HepG2 (cell line): Measurements from ENCODE around the gene AMHR2. TPM values are rescaled to one million over a fixed set of nuclear protein-coding genes. Genes with fewer than 3 reads are reported as not detected.

Experiments used
- AGO1 ChIP-seq: fragments of 200-400 bp; formaldehyde crosslinking; IDR thresholded peaks from 2 replicates; pipeline ENCODE4 v1.6.1; 2017; ENCODE audit warnings: mild to moderate bottlenecking, low read depth, low read length, moderate library complexity; ENCODE audit not compliant: poor library complexity, severe bottlenecking
- ARID3A ChIP-seq: IDR thresholded peaks from 2 replicates; pipeline ENCODE4 v1.6.1; 2012; ENCODE audit warnings: low read depth, low read length, improper control_type of control experiment
- ATAD3A ChIP-seq: sonication (generic); formaldehyde crosslinking; IDR thresholded peaks from 2 replicates; pipeline ENCODE4 v1.4.0; 2020; ENCODE audit warnings: missing genetic modification reagents
- HMGXB4 ChIP-seq, 2 experiments: sonication (generic) in 1 of 2; formaldehyde crosslinking in 1 of 2; IDR thresholded peaks; 2 replicates each; pipeline versions ENCODE4 v1.4.0 to v1.6.1; 2018 to 2020; ENCODE audit warnings: missing genetic modification reagents in 2 of 2, borderline replicate concordance in 1 of 2, low read depth in 1 of 2, mild to moderate bottlenecking in 1 of 2, missing biosample characterization in 1 of 2
- HNRNPK ChIP-seq: fragments of 200-400 bp; formaldehyde crosslinking; IDR thresholded peaks from 2 replicates; pipeline ENCODE4 v1.6.1; 2018; ENCODE audit warnings: low read length, low read depth, moderate library complexity, mild to moderate bottlenecking; ENCODE audit not compliant: poor library complexity, severe bottlenecking
- NFE2 ChIP-seq: sonication (generic); formaldehyde crosslinking; IDR thresholded peaks from 2 replicates; pipeline ENCODE4 v1.4.0; 2020; ENCODE audit warnings: missing genetic modification reagents
- NFKBIZ ChIP-seq: IDR thresholded peaks from 2 replicates; pipeline ENCODE4 v1.6.1; 2018; ENCODE audit warnings: missing genetic modification reagents, missing compliant biosample characterization
- PTBP1 ChIP-seq: fragments of 200-400 bp; formaldehyde crosslinking; IDR thresholded peaks from 2 replicates; pipeline ENCODE4 v1.6.1; 2018; ENCODE audit warnings: low read length, low read depth; ENCODE audit not compliant: poor library complexity, severe bottlenecking
- REXO4 ChIP-seq: sonication (generic); formaldehyde crosslinking; IDR thresholded peaks from 2 replicates; pipeline ENCODE4 v1.8.0; 2022; ENCODE audit warnings: missing genetic modification reagents, mild to moderate bottlenecking, borderline replicate concordance
- RNF2 ChIP-seq: fragments of 450-650 bp; conservative IDR thresholded peaks from 2 replicates; pipeline ENCODE4 v1.6.1; 2016; ENCODE audit warnings: low read depth
- ZMYM3 ChIP-seq: sonication (generic); formaldehyde crosslinking; IDR thresholded peaks from 2 replicates; pipeline ENCODE4 v1.5.1; 2020; ENCODE audit warnings: mild to moderate bottlenecking, missing genetic modification reagents
- ZNF12 ChIP-seq: sonication (generic); formaldehyde crosslinking; IDR thresholded peaks from 2 replicates; pipeline ENCODE4 v1.5.0; 2020; ENCODE audit warnings: missing genetic modification reagents
- ZNF17 ChIP-seq: sonication (generic); formaldehyde crosslinking; IDR thresholded peaks from 2 replicates; pipeline ENCODE4 v1.5.0; 2020; ENCODE audit warnings: mild to moderate bottlenecking, missing genetic modification reagents
- ZNF275 ChIP-seq: sonication (generic); formaldehyde crosslinking; IDR thresholded peaks from 2 replicates; pipeline ENCODE4 v1.8.0; 2022; ENCODE audit warnings: missing genetic modification reagents, mild to moderate bottlenecking, inconsistent platforms, borderline replicate concordance
- ZNF503 ChIP-seq: sonication (generic); formaldehyde crosslinking; IDR thresholded peaks from 2 replicates; pipeline ENCODE4 v1.4.0; 2020; ENCODE audit warnings: missing genetic modification reagents
- ZNF589 ChIP-seq: sonication (generic); formaldehyde crosslinking; conservative IDR thresholded peaks from 2 replicates; pipeline ENCODE4 v1.8.0; 2022; ENCODE audit warnings: mild to moderate bottlenecking, moderate library complexity, missing genetic modification reagents
- polyA plus RNA-seq, 8 experiments: library from polyadenylated mRNA; depleted of rRNA in 3 of 8; stranded (reverse) in 7 of 8; unstranded in 1 of 8; fragments of >200 nt; fragmentation: Illumina TruSeq in 4 of 8; extraction: Trizol in 4 of 8; gene quantifications; 2 replicates each; pipeline versions ENCODE4 v1.2.1 to v1.2.3, GENCODE V29; 2011 to 2016; ENCODE audit warnings: low read depth in 4 of 8, missing spikeins in 1 of 8, mixed read lengths in 1 of 8; ENCODE audit not compliant: insufficient read depth in 1 of 8
- total RNA-seq, 5 experiments: library from RNA; depleted of rRNA; stranded (reverse); fragments of >200 nt; fragmentation: Illumina TruSeq; extraction: Trizol; gene quantifications; 2 replicates each; pipeline ENCODE4 v1.2.3, GENCODE V29; 2016; ENCODE audit warnings: low read depth in 1 of 5
- TF ChIP-seq, protein P1 (sequence below): sonication (generic); formaldehyde crosslinking; IDR thresholded peaks from 2 replicates; pipeline ENCODE4 v1.4.0; 2020; ENCODE audit warnings: missing genetic modification reagents

Gene AMHR2
- total and polyA plus RNA-seq, 2 of the 13 experiments (the other 11 are each of a cell fraction or from before 2014, with no cell fraction given): 0.24 to 0.58 TPM

GRCh38 chr12:53451661-53452158 is 28.1 kb downstream of the AMHR2 start, which contains the start of gene PCBP2 (continued):
- no peak for TF ChIP-seq AGO1
- TF ChIP-seq ZNF503 (CRISPR knock-in tag): peak; percentile 39; the same call in 1 of the 2 replicates
- TF ChIP-seq ZMYM3 (CRISPR knock-in tag): no peak; the same call in 1 of the 2 replicates
- TF ChIP-seq NFE2 (CRISPR knock-in tag): no peak
- TF ChIP-seq PTBP1: no peak
- TF ChIP-seq HMGXB4 (CRISPR knock-in tag; IDR thresholded peaks at IDR 0.05; ENCODE audit: borderline replicate concordance in 1 of 2, low read depth in 1 of 2): peak; percentile 28 to 82; a peak in 2 of 4 replicates
- peak; percentile 86 for TF ChIP-seq ZNF275 (CRISPR knock-in tag)
- TF ChIP-seq NFKBIZ (CRISPR knock-in tag): peak; percentile 62; the same call in 1 of the 2 replicates
- TF ChIP-seq, protein P1, sequence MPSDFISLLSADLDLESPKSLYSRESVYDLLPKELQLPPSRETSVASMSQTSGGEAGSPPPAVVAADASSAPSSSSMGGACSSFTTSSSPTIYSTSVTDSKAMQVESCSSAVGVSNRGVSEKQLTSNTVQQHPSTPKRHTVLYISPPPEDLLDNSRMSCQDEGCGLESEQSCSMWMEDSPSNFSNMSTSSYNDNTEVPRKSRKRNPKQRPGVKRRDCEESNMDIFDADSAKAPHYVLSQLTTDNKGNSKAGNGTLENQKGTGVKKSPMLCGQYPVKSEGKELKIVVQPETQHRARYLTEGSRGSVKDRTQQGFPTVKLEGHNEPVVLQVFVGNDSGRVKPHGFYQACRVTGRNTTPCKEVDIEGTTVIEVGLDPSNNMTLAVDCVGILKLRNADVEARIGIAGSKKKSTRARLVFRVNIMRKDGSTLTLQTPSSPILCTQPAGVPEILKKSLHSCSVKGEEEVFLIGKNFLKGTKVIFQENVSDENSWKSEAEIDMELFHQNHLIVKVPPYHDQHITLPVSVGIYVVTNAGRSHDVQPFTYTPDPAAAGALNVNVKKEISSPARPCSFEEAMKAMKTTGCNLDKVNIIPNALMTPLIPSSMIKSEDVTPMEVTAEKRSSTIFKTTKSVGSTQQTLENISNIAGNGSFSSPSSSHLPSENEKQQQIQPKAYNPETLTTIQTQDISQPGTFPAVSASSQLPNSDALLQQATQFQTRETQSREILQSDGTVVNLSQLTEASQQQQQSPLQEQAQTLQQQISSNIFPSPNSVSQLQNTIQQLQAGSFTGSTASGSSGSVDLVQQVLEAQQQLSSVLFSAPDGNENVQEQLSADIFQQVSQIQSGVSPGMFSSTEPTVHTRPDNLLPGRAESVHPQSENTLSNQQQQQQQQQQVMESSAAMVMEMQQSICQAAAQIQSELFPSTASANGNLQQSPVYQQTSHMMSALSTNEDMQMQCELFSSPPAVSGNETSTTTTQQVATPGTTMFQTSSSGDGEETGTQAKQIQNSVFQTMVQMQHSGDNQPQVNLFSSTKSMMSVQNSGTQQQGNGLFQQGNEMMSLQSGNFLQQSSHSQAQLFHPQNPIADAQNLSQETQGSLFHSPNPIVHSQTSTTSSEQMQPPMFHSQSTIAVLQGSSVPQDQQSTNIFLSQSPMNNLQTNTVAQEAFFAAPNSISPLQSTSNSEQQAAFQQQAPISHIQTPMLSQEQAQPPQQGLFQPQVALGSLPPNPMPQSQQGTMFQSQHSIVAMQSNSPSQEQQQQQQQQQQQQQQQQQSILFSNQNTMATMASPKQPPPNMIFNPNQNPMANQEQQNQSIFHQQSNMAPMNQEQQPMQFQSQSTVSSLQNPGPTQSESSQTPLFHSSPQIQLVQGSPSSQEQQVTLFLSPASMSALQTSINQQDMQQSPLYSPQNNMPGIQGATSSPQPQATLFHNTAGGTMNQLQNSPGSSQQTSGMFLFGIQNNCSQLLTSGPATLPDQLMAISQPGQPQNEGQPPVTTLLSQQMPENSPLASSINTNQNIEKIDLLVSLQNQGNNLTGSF: no peak
- TF ChIP-seq HNRNPK: peak; percentile 9
- no peak for TF ChIP-seq REXO4
- TF ChIP-seq RNF2: 0 out of 2 replicates have a peak, but pooled peaks have one; percentile 19
- TF ChIP-seq ATAD3A (CRISPR knock-in tag): no peak
- TF ChIP-seq ZNF12 (CRISPR knock-in tag): no peak
- TF ChIP-seq ZNF17 (CRISPR knock-in tag): no peak
- peak; percentile 67 for TF ChIP-seq ARID3A
- no peak for TF ChIP-seq ZNF589 (CRISPR knock-in tag)
